Activated naive CD4-positive, alpha-beta T cell treated with anti-CD3 and anti-CD28 coated beads for 36 hours (primary cell): ENCODE data around the gene CAV3. TPM values are rescaled to one million over a fixed set of nuclear protein-coding genes. Genes with fewer than 3 reads are reported as not detected.

ENCODE experiments used
- CTCF ChIA-PET: fragments of 350-600 bp; sonication (Branson Sonifier 250); formaldehyde crosslinking; loops from one replicate; lab custom pipeline; 2021; ENCODE audit warnings: antibody characterized with exemption; lab: Charles Lee
- DNase-seq: peaks from one replicate; pipeline ENCODE4 v3.0.0-alpha.2; 2020
- H3K27ac Mint-ChIP-seq: one replicate; pipeline ENCODE4 v1.8.0; 2021; ENCODE audit warnings: mild to moderate bottlenecking, mixed read lengths
- H3K27me3 Mint-ChIP-seq: one replicate; pipeline ENCODE4 v1.8.0; 2021; ENCODE audit warnings: low read depth, mixed read lengths
- H3K36me3 Mint-ChIP-seq: one replicate; pipeline ENCODE4 v1.8.0; 2021; ENCODE audit warnings: low read depth, mixed read lengths
- H3K4me1 Mint-ChIP-seq: one replicate; pipeline ENCODE4 v1.8.0; 2021; ENCODE audit warnings: low read depth, mixed read lengths
- H3K4me3 Mint-ChIP-seq: one replicate; pipeline ENCODE4 v1.8.0; 2021; ENCODE audit warnings: mild to moderate bottlenecking, moderate library complexity, mixed read lengths
- H3K9me3 Mint-ChIP-seq: one replicate; pipeline ENCODE4 v1.8.0; 2021; ENCODE audit warnings: mixed read lengths
- intact Hi-C: fragments of 100-400 bp; cut with micrococcal nuclease; formaldehyde crosslinking; loops from one replicate; pipeline ENCODE4 v1.15.1; 2023
- total RNA-seq, 2 experiments: library from RNA; stranded (reverse); gene quantifications; one replicate each; pipeline ENCODE4 v1.2.3, GENCODE V29; 2021

The CAV3 gene
- total RNA-seq, 2 experiments from 2014 or later = not detected

- Mint-ChIP-seq H3K9me3 (peaks cover 10% of the 10 kb centered on the region), H3K4me3 (no peak overlapping the region), H3K27me3 (peaks cover 2% of the 10 kb centered on the region), H3K27ac (no peak overlapping the region), H3K36me3 (no peaks in the 10 kb centered on the region), H3K4me1 (no peaks in the 10 kb centered on the region)
- intact Hi-C loops = no loop called here
- no peak for DNase-seq
- CTCF ChIA-PET = no interaction called here
Measured at GRCh38 chr3:8722808-8723207, 10.8 kb upstream of the CAV3 start.

- Mint-ChIP-seq H3K4me1 (no peaks in the 10 kb centered on the region), H3K27ac (no peak overlapping the region), H3K4me3 (no peak overlapping the region), H3K27me3 (peaks cover 2% of the 10 kb centered on the region), H3K9me3 (peaks cover 10% of the 10 kb centered on the region), H3K36me3 (no peaks in the 10 kb centered on the region)
- CTCF ChIA-PET = no interaction called here
- intact Hi-C loops = no loop called here
- DNase-seq = no peak
Measured at GRCh38 chr3:8723612-8724011, 10.0 kb upstream of the CAV3 start.

GRCh38 chr3:8724108-8724752 is 9.4 kb upstream of the CAV3 start:
- Mint-ChIP-seq H3K27me3 (peaks cover 2% of the 10 kb centered on the region), H3K4me1 (no peaks in the 10 kb centered on the region), H3K4me3 (no peak overlapping the region), H3K9me3 (peaks cover 9% of the 10 kb centered on the region), H3K36me3 (no peaks in the 10 kb centered on the region), H3K27ac (no peak overlapping the region)
- intact Hi-C loops = no loop called here
- CTCF ChIA-PET = no interaction called here
- DNase-seq = no peak

- Mint-ChIP-seq H3K4me3 (no peak overlapping the region), H3K4me1 (no peaks in the 10 kb centered on the region), H3K27me3 (peaks cover 2% of the 10 kb centered on the region), H3K27ac (no peak overlapping the region), H3K36me3 (no peaks in the 10 kb centered on the region), H3K9me3 (peaks cover 6% of the 10 kb centered on the region)
- intact Hi-C loops = no loop called here
- no peak for DNase-seq
- CTCF ChIA-PET = no interaction called here
Measured at GRCh38 chr3:8727605-8728512, 5.7 kb upstream of the CAV3 start.

GRCh38 chr3:8729479-8729878 is 4.1 kb upstream of the CAV3 start:
- CTCF ChIA-PET = interaction anchor here (0.5 kb wide), 1 partner anchor 82 kb away, joined by 5 read pairs; no protein-coding TSS in a partner anchor
- peaks cover 6% of the 10 kb centered on the region for H3K9me3 Mint-ChIP-seq
- no peak overlapping the region for H3K4me3 Mint-ChIP-seq
- DNase-seq = no peak
- no peak overlapping the region for H3K27ac Mint-ChIP-seq
- no peaks in the 10 kb centered on the region for H3K36me3 Mint-ChIP-seq
- no peaks in the 10 kb centered on the region for H3K4me1 Mint-ChIP-seq
- peaks cover 2% of the 10 kb centered on the region for H3K27me3 Mint-ChIP-seq
- intact Hi-C loops = no loop called here

- H3K4me1 Mint-ChIP-seq = no peaks in the 10 kb centered on the region
- no peaks in the 10 kb centered on the region for H3K36me3 Mint-ChIP-seq
- H3K9me3 Mint-ChIP-seq = peaks cover 4% of the 10 kb centered on the region
- DNase-seq = no peak
- CTCF ChIA-PET = no interaction called here
- H3K27ac Mint-ChIP-seq = no peak overlapping the region
- peaks cover 4% of the 10 kb centered on the region for H3K27me3 Mint-ChIP-seq
- intact Hi-C loops = no loop called here
- no peak overlapping the region for H3K4me3 Mint-ChIP-seq
Measured at GRCh38 chr3:8730656-8731055, 2.9 kb upstream of the CAV3 start.

GRCh38 chr3:8732413-8732812 is 1.2 kb upstream of the CAV3 start:
- H3K27ac Mint-ChIP-seq = no peak overlapping the region
- CTCF ChIA-PET = no interaction called here
- no peak overlapping the region for H3K4me3 Mint-ChIP-seq

GRCh38 chr3:8734137-8734878 is 706 bp downstream of the CAV3 start:
- Mint-ChIP-seq H3K9me3 (no peaks in the 10 kb centered on the region), H3K4me3 (no peak overlapping the region), H3K4me1 (no peaks in the 10 kb centered on the region), H3K27ac (no peak overlapping the region), H3K36me3 (no peaks in the 10 kb centered on the region), H3K27me3 (peaks cover 4% of the 10 kb centered on the region)
- intact Hi-C loops = no loop called here
- CTCF ChIA-PET = no interaction called here
- DNase-seq = no peak

More at GRCh38 chr3:8732413-8732812, 1.2 kb upstream of the CAV3 start:
- Mint-ChIP-seq H3K4me1 (no peaks in the 10 kb centered on the region), H3K27me3 (peaks cover 4% of the 10 kb centered on the region), H3K36me3 (no peaks in the 10 kb centered on the region), H3K9me3 (peaks cover 2% of the 10 kb centered on the region)
- no peak for DNase-seq
- intact Hi-C loops = no loop called here

GRCh38 chr3:8734908-8735307 is 1.3 kb downstream of the CAV3 start:
- no peaks in the 10 kb centered on the region for H3K9me3 Mint-ChIP-seq
- CTCF ChIA-PET = no interaction called here
- peaks cover 4% of the 10 kb centered on the region for H3K27me3 Mint-ChIP-seq
- no peaks in the 10 kb centered on the region for H3K36me3 Mint-ChIP-seq
- no peak overlapping the region for H3K27ac Mint-ChIP-seq
- DNase-seq = no peak
- H3K4me3 Mint-ChIP-seq = no peak overlapping the region
- intact Hi-C loops = no loop called here
- H3K4me1 Mint-ChIP-seq = no peaks in the 10 kb centered on the region

- intact Hi-C loops = no loop called here
- Mint-ChIP-seq H3K36me3 (no peaks in the 10 kb centered on the region), H3K27me3 (peaks cover 4% of the 10 kb centered on the region), H3K27ac (no peak overlapping the region), H3K4me3 (no peak overlapping the region), H3K9me3 (no peaks in the 10 kb centered on the region), H3K4me1 (no peaks in the 10 kb centered on the region)
- DNase-seq = no peak
- CTCF ChIA-PET = no interaction called here
Measured at GRCh38 chr3:8736436-8736835, 2.8 kb downstream of the CAV3 start.

GRCh38 chr3:8737301-8737700 is 3.7 kb downstream of the CAV3 start:
- Mint-ChIP-seq H3K9me3 (no peaks in the 10 kb centered on the region), H3K4me1 (no peaks in the 10 kb centered on the region), H3K27ac (no peak overlapping the region), H3K36me3 (no peaks in the 10 kb centered on the region), H3K4me3 (no peak overlapping the region), H3K27me3 (peaks cover 4% of the 10 kb centered on the region)
- intact Hi-C loops = no loop called here
- CTCF ChIA-PET = no interaction called here
- no peak for DNase-seq

- Mint-ChIP-seq H3K27ac (no peak overlapping the region), H3K36me3 (no peaks in the 10 kb centered on the region), H3K4me1 (no peaks in the 10 kb centered on the region), H3K27me3 (peaks cover 4% of the 10 kb centered on the region), H3K4me3 (no peak overlapping the region), H3K9me3 (no peaks in the 10 kb centered on the region)
- DNase-seq = no peak
- intact Hi-C loops = no loop called here
- CTCF ChIA-PET = no interaction called here
Measured at GRCh38 chr3:8737823-8738222, 4.2 kb downstream of the CAV3 start.
